ENCODE results near the gene BLOC1S6.

- TF ChIP-seq, protein P1, sequence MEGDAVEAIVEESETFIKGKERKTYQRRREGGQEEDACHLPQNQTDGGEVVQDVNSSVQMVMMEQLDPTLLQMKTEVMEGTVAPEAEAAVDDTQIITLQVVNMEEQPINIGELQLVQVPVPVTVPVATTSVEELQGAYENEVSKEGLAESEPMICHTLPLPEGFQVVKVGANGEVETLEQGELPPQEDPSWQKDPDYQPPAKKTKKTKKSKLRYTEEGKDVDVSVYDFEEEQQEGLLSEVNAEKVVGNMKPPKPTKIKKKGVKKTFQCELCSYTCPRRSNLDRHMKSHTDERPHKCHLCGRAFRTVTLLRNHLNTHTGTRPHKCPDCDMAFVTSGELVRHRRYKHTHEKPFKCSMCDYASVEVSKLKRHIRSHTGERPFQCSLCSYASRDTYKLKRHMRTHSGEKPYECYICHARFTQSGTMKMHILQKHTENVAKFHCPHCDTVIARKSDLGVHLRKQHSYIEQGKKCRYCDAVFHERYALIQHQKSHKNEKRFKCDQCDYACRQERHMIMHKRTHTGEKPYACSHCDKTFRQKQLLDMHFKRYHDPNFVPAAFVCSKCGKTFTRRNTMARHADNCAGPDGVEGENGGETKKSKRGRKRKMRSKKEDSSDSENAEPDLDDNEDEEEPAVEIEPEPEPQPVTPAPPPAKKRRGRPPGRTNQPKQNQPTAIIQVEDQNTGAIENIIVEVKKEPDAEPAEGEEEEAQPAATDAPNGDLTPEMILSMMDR (IDR thresholded peaks at IDR 0.05) = no peak
- TF ChIP-seq POLR2A (IDR thresholded peaks at IDR 0.05) = no peak
Observed at GRCh38 chr15:45644437-45644836, 57.3 kb downstream of the BLOC1S6 start.

All from esophagus squamous epithelium (tissue), 4 donors.